Mucosa of descending colon (tissue), 3 donors: ENCODE data around the gene ADD1. TPM values are rescaled to one million over a fixed set of nuclear protein-coding genes. Genes with fewer than 3 reads are reported as not detected.
A peak's percentile ranks its signal among the peaks of the same experiment; 100 is the strongest.

Experiments
- ATAC-seq: fragments of 200-7000 bp; cut with Tn5 transposase; one replicate; pipeline ENCODE4 v1.9.1; 2020; ENCODE audit warnings: mild to moderate bottlenecking, moderate library complexity
- DNase-seq, 3 donors: peaks; one replicate each; pipeline ENCODE4 v3.0.0-alpha.2; 2020
- H3K36me3 ChIP-seq: fragments of 200-600 bp; one replicate; pipeline ENCODE4 v1.8.0; 2021; ENCODE audit warnings: low read depth, mild to moderate bottlenecking
- H3K4me1 ChIP-seq: fragments of 200-600 bp; one replicate; pipeline ENCODE4 v1.8.0; 2021; ENCODE audit warnings: low read depth, mild to moderate bottlenecking
- H3K4me3 ChIP-seq: fragments of 200-600 bp; one replicate; pipeline ENCODE4 v1.8.0; 2021; ENCODE audit warnings: mild to moderate bottlenecking
- H3K9me3 ChIP-seq: fragments of 200-600 bp; one replicate; pipeline ENCODE4 v1.8.0; 2021; ENCODE audit warnings: mild to moderate bottlenecking
- intact Hi-C, 2 donors: fragments of 100-400 bp; cut with DNase I in 1 of 2; cut with micrococcal nuclease in 1 of 2; formaldehyde crosslinking; loops; one replicate each; pipeline versions ENCODE4 v1.11.0 to v1.11.1; 2022; cut with DNase I, micrococcal nuclease
- total RNA-seq, 3 donors: library from RNA; stranded (reverse); fragmentation: NEBNext Ultra II Directional in 2 of 3; extraction: Animal tissue kit (Norgen Biotek cat#: 25700) in 2 of 3; gene quantifications; one replicate each; pipeline versions ENCODE4 v1.2.1 to v1.2.4, GENCODE V29; 2021 to 2023
- TF ChIP-seq, protein P1 (sequence below): fragments of 200-600 bp; IDR thresholded peaks from one replicate; pipeline ENCODE4 v1.8.0; 2022; ENCODE audit warnings: antibody characterized with exemption, mild to moderate bottlenecking
- donor health status: DM: no; HTN: no; CAD: no; lungs with moderate emphysema.
- donor health status: DM: no; HTN: no; CAD: no.
- donor health status: DM: no; HTN: yes; CAD: no.

The ADD1 gene
- total RNA-seq, 3 donors from 2014 or later = 201 to 373 (median 261) TPM

DNA sequence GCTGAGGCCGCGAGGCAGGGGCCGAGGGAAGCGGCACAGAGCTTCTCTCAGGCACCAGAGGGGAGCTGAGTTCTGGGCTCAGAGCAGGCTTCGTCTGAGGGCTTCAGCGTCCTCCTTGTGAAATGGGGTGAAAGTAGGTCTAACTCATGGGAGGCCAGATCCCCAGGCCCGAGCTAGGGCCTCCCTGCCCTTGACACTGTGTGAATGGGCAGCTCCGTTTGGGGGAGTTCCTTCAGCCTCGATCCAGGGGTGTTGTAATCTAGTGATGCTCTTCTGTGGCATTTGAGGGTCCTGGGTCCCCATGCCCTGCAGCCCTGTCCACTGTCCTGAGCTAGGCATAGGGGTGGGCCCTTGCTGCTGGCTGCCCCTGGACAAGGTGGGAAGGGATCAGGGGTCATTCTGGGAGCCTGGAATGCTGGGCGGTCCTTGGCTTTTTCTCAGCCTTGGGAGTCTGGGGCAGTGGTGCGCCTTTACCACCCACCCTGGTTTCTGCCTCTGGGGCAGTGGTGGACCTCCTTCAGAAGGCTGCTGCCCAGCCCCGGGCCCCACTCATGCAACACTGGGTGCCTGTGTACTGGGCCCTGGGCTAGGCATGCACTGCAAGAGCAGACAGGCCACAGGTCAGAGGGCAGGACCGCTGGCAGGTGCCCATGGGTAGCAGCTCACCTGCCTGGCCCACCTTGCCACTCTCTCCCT is 46.6 kb upstream of the ADD1 start:
- no peaks in the 10 kb centered on the region for H3K36me3 ChIP-seq
- peaks cover 72% of the 10 kb centered on the region for H3K4me1 ChIP-seq
- H3K9me3 ChIP-seq = no peaks in the 10 kb centered on the region
- intact Hi-C loops = no loop called here
- DNase-seq (peak; percentile 16 to 57 (median 42)), ATAC-seq (no peak)
- TF ChIP-seq, protein P1, sequence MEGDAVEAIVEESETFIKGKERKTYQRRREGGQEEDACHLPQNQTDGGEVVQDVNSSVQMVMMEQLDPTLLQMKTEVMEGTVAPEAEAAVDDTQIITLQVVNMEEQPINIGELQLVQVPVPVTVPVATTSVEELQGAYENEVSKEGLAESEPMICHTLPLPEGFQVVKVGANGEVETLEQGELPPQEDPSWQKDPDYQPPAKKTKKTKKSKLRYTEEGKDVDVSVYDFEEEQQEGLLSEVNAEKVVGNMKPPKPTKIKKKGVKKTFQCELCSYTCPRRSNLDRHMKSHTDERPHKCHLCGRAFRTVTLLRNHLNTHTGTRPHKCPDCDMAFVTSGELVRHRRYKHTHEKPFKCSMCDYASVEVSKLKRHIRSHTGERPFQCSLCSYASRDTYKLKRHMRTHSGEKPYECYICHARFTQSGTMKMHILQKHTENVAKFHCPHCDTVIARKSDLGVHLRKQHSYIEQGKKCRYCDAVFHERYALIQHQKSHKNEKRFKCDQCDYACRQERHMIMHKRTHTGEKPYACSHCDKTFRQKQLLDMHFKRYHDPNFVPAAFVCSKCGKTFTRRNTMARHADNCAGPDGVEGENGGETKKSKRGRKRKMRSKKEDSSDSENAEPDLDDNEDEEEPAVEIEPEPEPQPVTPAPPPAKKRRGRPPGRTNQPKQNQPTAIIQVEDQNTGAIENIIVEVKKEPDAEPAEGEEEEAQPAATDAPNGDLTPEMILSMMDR = no peak
- H3K4me3 ChIP-seq = no peak overlapping the region

DNA sequence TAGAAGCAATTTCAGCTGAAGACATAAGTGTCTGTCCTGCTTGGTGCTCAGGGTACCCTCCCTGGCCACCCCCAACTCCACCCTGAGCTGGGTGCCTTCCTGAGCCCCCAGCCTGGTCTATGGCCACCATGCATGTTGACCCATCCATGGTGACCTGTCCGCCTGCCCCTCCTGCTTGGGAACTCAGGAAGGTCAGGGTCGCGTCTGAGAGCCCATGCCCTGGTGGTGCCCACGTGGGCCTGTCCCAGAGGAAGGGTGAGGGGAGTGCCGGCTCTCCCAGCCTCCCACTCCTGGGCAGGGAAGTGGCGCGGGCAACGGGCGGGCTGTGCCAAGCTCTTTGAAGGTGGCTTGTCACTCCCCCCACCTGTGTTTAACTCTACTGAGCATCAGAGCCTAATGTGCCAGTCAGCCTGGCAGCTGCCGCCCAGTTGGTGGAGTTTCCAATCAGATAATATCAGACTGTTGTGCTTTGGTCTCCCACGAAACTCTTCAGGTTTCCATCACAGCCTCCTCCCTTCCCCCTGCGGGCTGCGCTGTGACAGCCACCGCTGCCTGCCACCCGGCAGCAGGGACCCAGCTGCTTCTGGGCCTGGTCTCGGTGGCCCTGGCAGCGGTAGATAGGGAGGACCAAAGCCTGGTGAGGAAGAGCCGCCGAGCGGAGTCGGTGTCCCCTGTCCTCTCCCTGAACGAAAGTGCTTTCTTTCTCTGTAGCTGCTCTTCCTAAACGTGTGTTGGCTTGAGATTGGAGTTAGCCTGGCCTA is 45.9 kb upstream of the ADD1 start:
- no peak for ATAC-seq
- DNase-seq = peak; percentile 13 to 66 (median 41)
- Histone ChIP-seq H3K9me3 (no peaks in the 10 kb centered on the region), H3K36me3 (no peaks in the 10 kb centered on the region), H3K4me3 (no peak overlapping the region), H3K4me1 (peaks cover 70% of the 10 kb centered on the region)
- intact Hi-C loops = no loop called here
- TF ChIP-seq, protein P1 = no peak

DNA sequence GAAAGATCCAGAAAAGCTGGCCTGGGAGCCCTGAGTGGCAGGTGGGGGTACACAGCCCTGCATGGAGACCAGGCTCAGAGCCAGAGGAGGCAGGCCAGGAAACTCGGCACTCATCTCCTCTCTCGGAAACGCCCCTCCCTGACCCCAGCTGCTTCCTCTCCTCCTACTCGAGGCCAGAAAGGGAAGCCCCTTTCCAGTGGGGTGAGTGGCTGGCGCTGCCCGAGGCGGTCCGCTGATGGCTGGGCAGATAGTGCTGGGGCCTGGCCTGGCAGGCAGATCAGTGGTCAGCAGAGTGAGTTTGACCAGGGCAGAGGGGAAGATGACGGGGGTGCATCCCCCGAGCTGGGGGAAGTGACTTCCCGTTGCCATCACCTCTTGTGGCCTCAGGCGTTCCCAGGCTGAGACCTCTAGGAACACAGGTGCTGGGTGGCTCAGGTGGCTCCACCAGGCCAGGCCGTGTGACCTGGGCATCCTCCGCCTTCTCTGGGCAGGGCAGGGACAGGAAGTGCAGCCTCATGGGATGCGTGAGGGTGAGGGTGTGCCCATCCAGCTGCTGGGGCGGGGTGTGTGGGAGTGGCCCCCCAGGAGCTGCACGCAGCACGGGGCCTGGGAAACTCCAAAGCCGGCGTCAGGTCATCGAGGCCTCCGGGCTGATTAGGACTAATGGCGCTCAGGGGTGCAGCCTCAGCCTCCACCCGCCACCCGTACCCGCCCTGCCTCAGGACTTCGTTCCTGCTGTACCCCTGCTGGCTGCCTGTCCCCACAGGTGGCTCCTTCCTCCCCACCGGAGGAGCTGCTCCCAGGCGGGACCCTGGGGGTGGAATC is 45.0 kb upstream of the ADD1 start:
- H3K9me3 ChIP-seq = no peaks in the 10 kb centered on the region
- TF ChIP-seq, protein P1 = no peak
- no peaks in the 10 kb centered on the region for H3K36me3 ChIP-seq
- peaks cover 77% of the 10 kb centered on the region for H3K4me1 ChIP-seq
- H3K4me3 ChIP-seq = no peak overlapping the region
- DNase-seq = peak; percentile 75 to 90 (median 83)
- intact Hi-C loops = no loop called here
- peak; percentile 63 for ATAC-seq

DNA sequence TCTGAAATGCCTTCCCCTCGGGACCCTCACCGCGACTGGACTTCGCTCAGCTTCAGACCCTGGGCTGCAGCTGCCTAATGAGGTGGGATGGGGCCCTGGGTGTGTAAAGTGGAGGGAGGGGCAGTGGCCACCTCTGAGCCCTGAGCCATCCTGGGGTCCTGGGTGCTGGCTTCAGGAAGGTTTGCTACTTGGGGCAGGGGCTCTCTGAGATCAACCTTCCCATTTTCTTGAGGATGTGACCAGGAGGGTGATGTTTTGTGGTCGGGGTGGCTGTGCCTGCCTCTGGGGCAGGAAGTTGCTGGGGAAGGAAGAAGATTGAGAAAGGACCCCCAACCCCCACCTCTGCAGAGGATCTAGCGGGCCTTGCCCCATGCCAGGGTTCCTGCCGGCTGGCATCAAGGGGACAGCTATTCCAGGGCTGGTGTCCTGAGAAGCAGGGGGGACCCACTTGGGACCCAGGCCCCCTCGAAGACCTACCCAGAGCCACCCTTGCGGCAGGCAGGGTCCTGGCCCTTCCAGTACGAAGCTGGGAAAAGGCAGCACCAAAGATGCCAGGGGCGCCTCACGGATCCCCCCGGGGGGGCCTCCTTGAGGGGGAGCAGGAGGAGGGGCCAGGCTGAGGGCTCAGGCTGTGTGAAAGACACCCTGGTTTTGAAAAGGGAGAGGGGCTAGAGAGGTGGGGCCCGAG is 44.3 kb upstream of the ADD1 start:
- Histone ChIP-seq H3K4me3 (no peak overlapping the region), H3K9me3 (no peaks in the 10 kb centered on the region), H3K4me1 (peaks cover 76% of the 10 kb centered on the region), H3K36me3 (no peaks in the 10 kb centered on the region)
- DNase-seq = peak; percentile 19 to 64 (median 50)
- TF ChIP-seq, protein P1 = no peak
- ATAC-seq = no peak
- intact Hi-C loops = no loop called here
